ENCODE measurements around the gene STMND1. TPM values are rescaled to one million over a fixed set of nuclear protein-coding genes. Genes with fewer than 3 reads are reported as not detected.

The STMND1 gene
- total and polyA plus RNA-seq, 2 of the 8 experiments (the other 6 are each of a cell fraction or from before 2014, with no cell fraction given), result not detected

DNA sequence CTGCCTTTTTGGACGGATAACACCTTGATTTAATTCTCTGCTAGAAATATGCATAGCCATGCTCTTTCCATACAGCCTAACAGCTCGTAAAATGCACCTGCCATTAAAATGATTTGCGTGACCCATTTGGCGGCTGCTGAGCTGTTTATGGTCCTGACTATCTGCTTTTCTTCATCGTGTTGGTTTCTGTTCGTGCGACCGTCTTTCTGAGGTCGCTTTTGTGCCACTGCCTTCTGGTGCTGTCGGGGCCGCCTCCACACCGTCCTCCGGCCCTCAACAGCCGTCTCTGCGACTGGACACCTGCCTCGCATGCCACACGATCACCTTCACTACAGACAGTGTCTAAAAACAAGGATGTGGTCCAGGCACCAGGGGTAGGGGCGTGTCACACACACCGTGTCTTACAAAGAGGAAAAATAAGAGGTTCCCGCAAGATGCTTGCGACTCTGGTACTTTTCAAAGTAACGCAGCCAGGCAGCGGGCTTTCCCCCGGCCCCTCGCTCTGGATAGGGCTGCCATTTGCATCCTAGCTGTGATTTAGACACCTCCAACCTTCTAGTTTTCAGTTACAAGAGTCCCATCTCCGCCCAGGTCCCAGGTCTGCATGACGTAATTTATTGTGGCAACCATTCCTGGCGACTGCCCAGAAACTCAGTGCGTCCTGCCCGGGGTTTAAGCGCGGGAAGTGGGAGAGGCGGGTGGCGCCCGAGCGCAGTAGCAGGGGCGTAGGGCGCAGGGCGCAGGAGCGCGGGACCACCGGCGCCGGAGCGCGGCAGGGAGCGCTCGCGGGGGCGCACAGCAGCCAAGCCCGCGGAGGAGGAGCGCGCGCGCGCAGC lies at the start of gene STMND1 (continued):
- TF ChIP-seq, protein P1, sequence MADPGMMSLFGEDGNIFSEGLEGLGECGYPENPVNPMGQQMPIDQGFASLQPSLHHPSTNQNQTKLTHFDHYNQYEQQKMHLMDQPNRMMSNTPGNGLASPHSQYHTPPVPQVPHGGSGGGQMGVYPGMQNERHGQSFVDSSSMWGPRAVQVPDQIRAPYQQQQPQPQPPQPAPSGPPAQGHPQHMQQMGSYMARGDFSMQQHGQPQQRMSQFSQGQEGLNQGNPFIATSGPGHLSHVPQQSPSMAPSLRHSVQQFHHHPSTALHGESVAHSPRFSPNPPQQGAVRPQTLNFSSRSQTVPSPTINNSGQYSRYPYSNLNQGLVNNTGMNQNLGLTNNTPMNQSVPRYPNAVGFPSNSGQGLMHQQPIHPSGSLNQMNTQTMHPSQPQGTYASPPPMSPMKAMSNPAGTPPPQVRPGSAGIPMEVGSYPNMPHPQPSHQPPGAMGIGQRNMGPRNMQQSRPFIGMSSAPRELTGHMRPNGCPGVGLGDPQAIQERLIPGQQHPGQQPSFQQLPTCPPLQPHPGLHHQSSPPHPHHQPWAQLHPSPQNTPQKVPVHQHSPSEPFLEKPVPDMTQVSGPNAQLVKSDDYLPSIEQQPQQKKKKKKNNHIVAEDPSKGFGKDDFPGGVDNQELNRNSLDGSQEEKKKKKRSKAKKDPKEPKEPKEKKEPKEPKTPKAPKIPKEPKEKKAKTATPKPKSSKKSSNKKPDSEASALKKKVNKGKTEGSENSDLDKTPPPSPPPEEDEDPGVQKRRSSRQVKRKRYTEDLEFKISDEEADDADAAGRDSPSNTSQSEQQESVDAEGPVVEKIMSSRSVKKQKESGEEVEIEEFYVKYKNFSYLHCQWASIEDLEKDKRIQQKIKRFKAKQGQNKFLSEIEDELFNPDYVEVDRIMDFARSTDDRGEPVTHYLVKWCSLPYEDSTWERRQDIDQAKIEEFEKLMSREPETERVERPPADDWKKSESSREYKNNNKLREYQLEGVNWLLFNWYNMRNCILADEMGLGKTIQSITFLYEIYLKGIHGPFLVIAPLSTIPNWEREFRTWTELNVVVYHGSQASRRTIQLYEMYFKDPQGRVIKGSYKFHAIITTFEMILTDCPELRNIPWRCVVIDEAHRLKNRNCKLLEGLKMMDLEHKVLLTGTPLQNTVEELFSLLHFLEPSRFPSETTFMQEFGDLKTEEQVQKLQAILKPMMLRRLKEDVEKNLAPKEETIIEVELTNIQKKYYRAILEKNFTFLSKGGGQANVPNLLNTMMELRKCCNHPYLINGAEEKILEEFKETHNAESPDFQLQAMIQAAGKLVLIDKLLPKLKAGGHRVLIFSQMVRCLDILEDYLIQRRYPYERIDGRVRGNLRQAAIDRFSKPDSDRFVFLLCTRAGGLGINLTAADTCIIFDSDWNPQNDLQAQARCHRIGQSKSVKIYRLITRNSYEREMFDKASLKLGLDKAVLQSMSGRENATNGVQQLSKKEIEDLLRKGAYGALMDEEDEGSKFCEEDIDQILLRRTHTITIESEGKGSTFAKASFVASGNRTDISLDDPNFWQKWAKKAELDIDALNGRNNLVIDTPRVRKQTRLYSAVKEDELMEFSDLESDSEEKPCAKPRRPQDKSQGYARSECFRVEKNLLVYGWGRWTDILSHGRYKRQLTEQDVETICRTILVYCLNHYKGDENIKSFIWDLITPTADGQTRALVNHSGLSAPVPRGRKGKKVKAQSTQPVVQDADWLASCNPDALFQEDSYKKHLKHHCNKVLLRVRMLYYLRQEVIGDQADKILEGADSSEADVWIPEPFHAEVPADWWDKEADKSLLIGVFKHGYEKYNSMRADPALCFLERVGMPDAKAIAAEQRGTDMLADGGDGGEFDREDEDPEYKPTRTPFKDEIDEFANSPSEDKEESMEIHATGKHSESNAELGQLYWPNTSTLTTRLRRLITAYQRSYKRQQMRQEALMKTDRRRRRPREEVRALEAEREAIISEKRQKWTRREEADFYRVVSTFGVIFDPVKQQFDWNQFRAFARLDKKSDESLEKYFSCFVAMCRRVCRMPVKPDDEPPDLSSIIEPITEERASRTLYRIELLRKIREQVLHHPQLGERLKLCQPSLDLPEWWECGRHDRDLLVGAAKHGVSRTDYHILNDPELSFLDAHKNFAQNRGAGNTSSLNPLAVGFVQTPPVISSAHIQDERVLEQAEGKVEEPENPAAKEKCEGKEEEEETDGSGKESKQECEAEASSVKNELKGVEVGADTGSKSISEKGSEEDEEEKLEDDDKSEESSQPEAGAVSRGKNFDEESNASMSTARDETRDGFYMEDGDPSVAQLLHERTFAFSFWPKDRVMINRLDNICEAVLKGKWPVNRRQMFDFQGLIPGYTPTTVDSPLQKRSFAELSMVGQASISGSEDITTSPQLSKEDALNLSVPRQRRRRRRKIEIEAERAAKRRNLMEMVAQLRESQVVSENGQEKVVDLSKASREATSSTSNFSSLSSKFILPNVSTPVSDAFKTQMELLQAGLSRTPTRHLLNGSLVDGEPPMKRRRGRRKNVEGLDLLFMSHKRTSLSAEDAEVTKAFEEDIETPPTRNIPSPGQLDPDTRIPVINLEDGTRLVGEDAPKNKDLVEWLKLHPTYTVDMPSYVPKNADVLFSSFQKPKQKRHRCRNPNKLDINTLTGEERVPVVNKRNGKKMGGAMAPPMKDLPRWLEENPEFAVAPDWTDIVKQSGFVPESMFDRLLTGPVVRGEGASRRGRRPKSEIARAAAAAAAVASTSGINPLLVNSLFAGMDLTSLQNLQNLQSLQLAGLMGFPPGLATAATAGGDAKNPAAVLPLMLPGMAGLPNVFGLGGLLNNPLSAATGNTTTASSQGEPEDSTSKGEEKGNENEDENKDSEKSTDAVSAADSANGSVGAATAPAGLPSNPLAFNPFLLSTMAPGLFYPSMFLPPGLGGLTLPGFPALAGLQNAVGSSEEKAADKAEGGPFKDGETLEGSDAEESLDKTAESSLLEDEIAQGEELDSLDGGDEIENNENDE (IDR thresholded peaks at IDR 0.05; ENCODE audit: insufficient replicate concordance, low read length), result no peak
- TF ChIP-seq KDM1A (IDR thresholded peaks at IDR 0.05; ENCODE audit: borderline replicate concordance, low read length) (no peak), CTBP2 (IDR thresholded peaks at IDR 0.05; ENCODE audit: borderline replicate concordance, insufficient read depth, insufficient read length, low read length) (no peak), GTF2F1 (IDR thresholded peaks at IDR 0.05; ENCODE audit: borderline replicate concordance, low read depth, low read length) (no peak), SIX5 (IDR thresholded peaks at IDR 0.05; ENCODE audit: low read depth, low read length) (no peak), ZNF274 (IDR thresholded peaks at IDR 0.05; ENCODE audit: borderline replicate concordance, extremely low read depth, low read length) (no peak), PHF8 (conservative IDR thresholded peaks at IDR 0.05; ENCODE audit: low read depth, low read length) (0 out of 2 replicates have a peak, but pooled peaks have one; percentile 33), RFX5 (IDR thresholded peaks at IDR 0.05; ENCODE audit: borderline replicate concordance, low read depth, low read length) (no peak), RAD21 (IDR thresholded peaks at IDR 0.05 in 1 of 2, conservative IDR thresholded peaks at IDR 0.05 in 1 of 2; ENCODE audit: low read depth in 2 of 2, low read length in 2 of 2) (no peak)

Data from H1 (cell line).